HCT116 (cell line): ENCODE results near the gene CAPN9. TPM values are rescaled to one million over a fixed set of nuclear protein-coding genes. Genes with fewer than 3 reads are reported as not detected.

Source experiments
- ATAC-seq: fragments of 200-7000 bp; cut with Tn5 transposase; 2 replicates; pipeline ENCODE4 v1.9.1; 2020; ENCODE audit warnings: mild to moderate bottlenecking, moderate library complexity
- BruUV-seq: library from RNA; stranded (reverse); fragments of 400-500 nt; replicated peaks from 2 replicates; lab custom pipeline; 2021; lab: Mats Ljungman, UMichigan
- CTCF ChIA-PET: fragments of 300-600 bp; sonication (Branson Sonifier 250); formaldehyde crosslinking; loops from one replicate; lab custom pipeline; 2021; ENCODE audit warnings: antibody characterized with exemption; lab: Charles Lee
- POLR2A ChIA-PET: fragments of 300-600, 350-600 bp; sonication (Branson Sonifier 250); formaldehyde crosslinking; loops from one replicate; lab custom pipeline; 2021; ENCODE audit warnings: antibody characterized with exemption; lab: Charles Lee
- RAD21 ChIA-PET, 2 experiments: fragments of 300-600 bp; sonication (Branson Sonifier 250); formaldehyde crosslinking; loops; one replicate each; lab custom pipeline; 2023; ENCODE audit warnings: low total read pairs in 2 of 2; ENCODE audit not compliant: uncharacterized antibody in 2 of 2, unreplicated experiment in 2 of 2, low non-redundant PET in 1 of 2; lab: Charles Lee
- DNase-seq: peaks from one replicate; pipeline ENCODE4 v3.0.0-alpha.2; 2010; ENCODE audit warnings: low read depth, low spot score
- H2AFZ ChIP-seq: fragments of 200-600 bp; shearing (Covaris generic), sonication (generic); 2 replicates; pipeline ENCODE4 v1.6.1; 2017; ENCODE audit warnings: low read depth, mixed run types, mixed read lengths, antibody characterized with exemption, low read length; ENCODE audit not compliant: poor library complexity, severe bottlenecking
- H3K27ac ChIP-seq: 2 replicates; pipeline ENCODE4 v1.5.1; 2012; ENCODE audit warnings: low read depth, low read length
- H3K27me3 ChIP-seq: fragments of 200-600 bp; sonication (generic); 2 replicates; pipeline ENCODE4 v1.6.1; 2016; ENCODE audit warnings: mixed run types, low read length, mixed read lengths; ENCODE audit not compliant: insufficient read depth
- H3K36me3 ChIP-seq, 2 experiments: fragments of 200-500 bp in 1 of 2; fragments of 200-600 bp in 1 of 2; sonication (Bioruptor generic) in 1 of 2; sonication (generic) in 1 of 2; 2 replicates each; pipeline versions ENCODE4 v1.5.1 to v1.6.1; 2014 to 2016; ENCODE audit warnings: low read length in 2 of 2, inconsistent platforms in 1 of 2, mixed read lengths in 1 of 2, mixed run types in 1 of 2; ENCODE audit not compliant: insufficient read depth in 2 of 2, control insufficient read depth in 1 of 2
- H3K4me1 ChIP-seq, 2 experiments: fragments of 200-600 bp in 1 of 2; sonication (generic) in 1 of 2; 2 replicates each; pipeline versions ENCODE4 v1.5.1 to v1.6.1; 2012 to 2017; ENCODE audit warnings: low read length in 2 of 2, inconsistent platforms in 1 of 2, mild to moderate bottlenecking in 1 of 2, mixed read lengths in 1 of 2, mixed run types in 1 of 2, moderate library complexity in 1 of 2; ENCODE audit not compliant: insufficient read depth in 2 of 2, control insufficient read depth in 1 of 2
- H3K4me2 ChIP-seq: fragments of 200-600 bp; sonication (generic); 2 replicates; pipeline ENCODE4 v1.6.1; 2017; ENCODE audit warnings: mixed run types, low read length, mixed read lengths
- H3K4me3 ChIP-seq, 2 experiments: fragments of 200-600 bp in 1 of 2; sonication (generic) in 1 of 2; replicated peaks in 1 of 2; 2 replicates each; pipeline ENCODE4 v1.5.1; 2011 to 2016; ENCODE audit warnings: low read length in 2 of 2, control low read depth in 1 of 2, low read depth in 1 of 2, mild to moderate bottlenecking in 1 of 2, mixed read lengths in 1 of 2, mixed run types in 1 of 2
- H3K79me2 ChIP-seq: fragments of 200-600 bp; sonication (generic); 2 replicates; pipeline ENCODE4 v1.6.1; 2017; ENCODE audit warnings: mild to moderate bottlenecking, mixed run types, low read length, moderate library complexity, mixed read lengths; ENCODE audit not compliant: insufficient read depth
- H3K9ac ChIP-seq: fragments of 200-600 bp; sonication (generic); 2 replicates; pipeline ENCODE4 v1.6.1; 2016; ENCODE audit warnings: low read length, mixed read lengths
- H3K9me2 ChIP-seq: fragments of 200-600 bp; sonication (generic), shearing (Covaris generic); 2 replicates; pipeline ENCODE4 v1.6.1; 2017; ENCODE audit warnings: mixed run types, mild to moderate bottlenecking, moderate library complexity; ENCODE audit not compliant: insufficient read depth
- H3K9me3 ChIP-seq, 2 experiments: fragments of 200-500 bp in 1 of 2; fragments of 200-600 bp in 1 of 2; sonication (Bioruptor generic) in 1 of 2; sonication (generic) in 1 of 2; 2 replicates each; pipeline ENCODE4 v1.6.1; 2014 to 2017; ENCODE audit warnings: low read length in 2 of 2, mixed read lengths in 2 of 2, inconsistent platforms in 1 of 2, low read depth in 1 of 2, mild to moderate bottlenecking in 1 of 2, mixed run types in 1 of 2, moderate library complexity in 1 of 2; ENCODE audit not compliant: control insufficient read depth in 1 of 2, insufficient read depth in 1 of 2
- H4K20me1 ChIP-seq: fragments of 200-600 bp; sonication (generic), shearing (Covaris generic); 2 replicates; pipeline ENCODE4 v1.6.1; 2017; ENCODE audit warnings: mixed run types, mild to moderate bottlenecking, moderate library complexity; ENCODE audit not compliant: insufficient read depth
- CBX3 ChIP-seq: IDR thresholded peaks from 2 replicates; pipeline ENCODE4 v1.6.1; 2012; ENCODE audit warnings: low read depth
- EGR1 ChIP-seq: IDR thresholded peaks from 2 replicates; pipeline ENCODE4 v1.6.1; 2012; ENCODE audit warnings: low read depth
- ELF1 ChIP-seq: IDR thresholded peaks from 2 replicates; pipeline ENCODE4 v1.6.1; 2012; ENCODE audit warnings: low read depth, borderline replicate concordance
- EZH2 ChIP-seq: fragments of 200-600 bp; sonication (generic); IDR thresholded peaks from 2 replicates; pipeline ENCODE4 v1.6.1; 2017; ENCODE audit warnings: antibody characterized with exemption, mixed run types
- EZH2phosphoT487 ChIP-seq: fragments of 200-600 bp; IDR thresholded peaks from 2 replicates; pipeline ENCODE4 v1.6.1; 2018; ENCODE audit warnings: antibody characterized with exemption, borderline replicate concordance
- FOSL1 ChIP-seq: IDR thresholded peaks from 2 replicates; pipeline ENCODE4 v1.6.1; 2012; ENCODE audit warnings: low read depth
- JUND ChIP-seq: IDR thresholded peaks from 2 replicates; pipeline ENCODE4 v1.6.1; 2012
- POLR2A ChIP-seq: IDR thresholded peaks from 2 replicates; pipeline ENCODE4 v1.7.0; 2011; ENCODE audit warnings: borderline replicate concordance; ENCODE audit not compliant: insufficient read depth, insufficient read length; ENCODE audit errors: extremely low read depth
- POLR2AphosphoS5 ChIP-seq: IDR thresholded peaks from 2 replicates; pipeline ENCODE4 v1.6.1; 2011; ENCODE audit warnings: mild to moderate bottlenecking, low read depth, low read length, moderate library complexity
- SIN3A ChIP-seq: IDR thresholded peaks from 2 replicates; pipeline ENCODE4 v1.6.1; 2012; ENCODE audit warnings: low read depth
- SP1 ChIP-seq: IDR thresholded peaks from 2 replicates; pipeline ENCODE4 v1.6.1; 2012; ENCODE audit warnings: low read depth
- SRF ChIP-seq: IDR thresholded peaks from 2 replicates; pipeline ENCODE4 v1.6.1; 2012; ENCODE audit warnings: low read depth
- TCF7L2 ChIP-seq: IDR thresholded peaks from 2 replicates; pipeline ENCODE4 v1.7.0; 2011; ENCODE audit warnings: borderline replicate concordance, inconsistent platforms; ENCODE audit not compliant: insufficient read depth, insufficient read length; ENCODE audit errors: extremely low read depth
- ZBTB33 ChIP-seq: IDR thresholded peaks from 2 replicates; pipeline ENCODE4 v1.6.1; 2011; ENCODE audit warnings: mild to moderate bottlenecking, low read length, moderate library complexity; ENCODE audit not compliant: insufficient replicate concordance; ENCODE audit errors: extremely low read depth
- ZNF274 ChIP-seq: fragments of 200-500 bp; sonication (Bioruptor generic); IDR thresholded peaks from 2 replicates; pipeline ENCODE4 v1.6.1; 2014; ENCODE audit warnings: mild to moderate bottlenecking, low read depth, low read length, inconsistent platforms
- intact Hi-C: fragments of 100-400 bp; cut with micrococcal nuclease; formaldehyde crosslinking; loops from 2 replicates; pipeline ENCODE4 v1.10.0; 2022
- total RNA-seq: library from RNA; stranded (reverse); gene quantifications from one replicate; pipeline ENCODE4 v1.2.1, GENCODE V29; 2021; ENCODE audit not compliant: unreplicated experiment
- TF ChIP-seq, protein P1 (sequence below): IDR thresholded peaks from 2 replicates; pipeline ENCODE4 v1.6.1; 2012; ENCODE audit warnings: low read depth

CAPN9 gene
- total RNA-seq, 1 experiment from 2014 or later, result not detected

- H4K20me1 ChIP-seq, result no peaks in the 10 kb centered on the region
- H3K27me3 ChIP-seq, result no peaks in the 10 kb centered on the region
- H3K79me2 ChIP-seq, result no peaks in the 10 kb centered on the region
- H3K9ac ChIP-seq, result no peak overlapping the region
- H3K4me1 ChIP-seq, result no peaks in the 10 kb centered on the region
- intact Hi-C loops, result no loop called here
- no peaks in the 10 kb centered on the region for H3K36me3 ChIP-seq
- ChIA-PET RAD21 (no interaction called here), POLR2A (no interaction called here)
- H3K4me2 ChIP-seq, result no peak overlapping the region
- no TSS peak for BruUV-seq
- no peaks in the 10 kb centered on the region for H3K9me2 ChIP-seq
- TF ChIP-seq ZNF274 (no peak), CBX3 (no peak), EZH2 (no peak), POLR2AphosphoS5 (no peak), SP1 (no peak), SIN3A (no peak), JUND (no peak)
- TF ChIP-seq, all 23 proteins: peak for 0
- CTCF ChIA-PET, result no interaction called here
- H3K9me3 ChIP-seq, result no peaks in the 10 kb centered on the region
- H3K4me3 ChIP-seq, result no peak overlapping the region
- DNase-seq, result no peak
- ATAC-seq, result no peak
- no peak overlapping the region for H3K27ac ChIP-seq
- H2AFZ ChIP-seq, result no peak overlapping the region
Measured at GRCh38 chr1:230768903-230769570, 21.8 kb downstream of the CAPN9 start.

DNA sequence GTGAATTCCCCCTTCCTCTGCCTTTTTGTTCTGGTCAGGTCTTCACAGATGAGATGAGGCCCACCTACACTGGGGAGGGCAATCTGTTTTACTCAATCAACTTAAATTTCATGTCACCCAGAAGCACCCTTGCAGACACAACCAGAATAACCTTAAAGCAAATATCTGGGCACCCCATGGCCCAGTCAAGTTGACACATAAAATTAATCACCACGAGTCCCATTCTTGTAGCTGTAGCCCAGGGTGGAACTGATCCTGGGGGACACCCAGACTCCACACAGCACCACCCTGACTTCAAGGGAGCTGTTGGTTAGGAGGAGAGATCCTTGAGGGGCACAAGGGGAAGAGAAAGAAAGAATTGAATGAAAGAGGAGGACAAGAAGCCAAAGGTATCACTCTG is 23.1 kb downstream of the CAPN9 start:
- H3K27me3 ChIP-seq, result no peaks in the 10 kb centered on the region
- no peak overlapping the region for H3K27ac ChIP-seq
- CTCF ChIA-PET, result no interaction called here
- DNase-seq (no peak), ATAC-seq (no peak)
- no peaks in the 10 kb centered on the region for H3K4me1 ChIP-seq
- no peaks in the 10 kb centered on the region for H3K36me3 ChIP-seq
- H3K4me3 ChIP-seq, result no peak overlapping the region
- RAD21 ChIA-PET, result no interaction called here
- no peaks in the 10 kb centered on the region for H3K9me3 ChIP-seq
- intact Hi-C loops, result no loop called here
- H4K20me1 ChIP-seq, result no peaks in the 10 kb centered on the region
- H3K9me2 ChIP-seq, result no peaks in the 10 kb centered on the region
- POLR2A ChIA-PET, result no interaction called here
- no peak overlapping the region for H2AFZ ChIP-seq
- H3K9ac ChIP-seq, result no peak overlapping the region
- H3K4me2 ChIP-seq, result no peak overlapping the region
- no TSS peak for BruUV-seq
- H3K79me2 ChIP-seq, result no peaks in the 10 kb centered on the region
- TF ChIP-seq ZBTB33, result no peak
- no peak for TF ChIP-seq SRF
- no peak for TF ChIP-seq FOSL1
- no peak for TF ChIP-seq POLR2A
- TF ChIP-seq SP1, result no peak
- no peak for TF ChIP-seq EGR1
- no peak for TF ChIP-seq SIN3A
- TF ChIP-seq CBX3, result no peak
- no peak for TF ChIP-seq EZH2phosphoT487
- TF ChIP-seq ELF1, result no peak
- TF ChIP-seq ZNF274, result no peak
- TF ChIP-seq, protein P1, sequence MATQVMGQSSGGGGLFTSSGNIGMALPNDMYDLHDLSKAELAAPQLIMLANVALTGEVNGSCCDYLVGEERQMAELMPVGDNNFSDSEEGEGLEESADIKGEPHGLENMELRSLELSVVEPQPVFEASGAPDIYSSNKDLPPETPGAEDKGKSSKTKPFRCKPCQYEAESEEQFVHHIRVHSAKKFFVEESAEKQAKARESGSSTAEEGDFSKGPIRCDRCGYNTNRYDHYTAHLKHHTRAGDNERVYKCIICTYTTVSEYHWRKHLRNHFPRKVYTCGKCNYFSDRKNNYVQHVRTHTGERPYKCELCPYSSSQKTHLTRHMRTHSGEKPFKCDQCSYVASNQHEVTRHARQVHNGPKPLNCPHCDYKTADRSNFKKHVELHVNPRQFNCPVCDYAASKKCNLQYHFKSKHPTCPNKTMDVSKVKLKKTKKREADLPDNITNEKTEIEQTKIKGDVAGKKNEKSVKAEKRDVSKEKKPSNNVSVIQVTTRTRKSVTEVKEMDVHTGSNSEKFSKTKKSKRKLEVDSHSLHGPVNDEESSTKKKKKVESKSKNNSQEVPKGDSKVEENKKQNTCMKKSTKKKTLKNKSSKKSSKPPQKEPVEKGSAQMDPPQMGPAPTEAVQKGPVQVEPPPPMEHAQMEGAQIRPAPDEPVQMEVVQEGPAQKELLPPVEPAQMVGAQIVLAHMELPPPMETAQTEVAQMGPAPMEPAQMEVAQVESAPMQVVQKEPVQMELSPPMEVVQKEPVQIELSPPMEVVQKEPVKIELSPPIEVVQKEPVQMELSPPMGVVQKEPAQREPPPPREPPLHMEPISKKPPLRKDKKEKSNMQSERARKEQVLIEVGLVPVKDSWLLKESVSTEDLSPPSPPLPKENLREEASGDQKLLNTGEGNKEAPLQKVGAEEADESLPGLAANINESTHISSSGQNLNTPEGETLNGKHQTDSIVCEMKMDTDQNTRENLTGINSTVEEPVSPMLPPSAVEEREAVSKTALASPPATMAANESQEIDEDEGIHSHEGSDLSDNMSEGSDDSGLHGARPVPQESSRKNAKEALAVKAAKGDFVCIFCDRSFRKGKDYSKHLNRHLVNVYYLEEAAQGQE, result no peak
- TF ChIP-seq TCF7L2, result no peak
- no peak for TF ChIP-seq EZH2
- TF ChIP-seq JUND, result no peak
